Measurements from ENCODE around the gene LYZ. TPM values are rescaled to one million over a fixed set of nuclear protein-coding genes. Genes with fewer than 3 reads are reported as not detected.

LYZ gene
- total and polyA plus RNA-seq, 9 of the 15 experiments (the other 6 are each of a cell fraction or from before 2014, with no cell fraction given) = 27.2 to 96.3 (median 42.1) TPM

GRCh38 chr12:69359531-69360347 is 11.6 kb downstream of the LYZ start, which contains the start of gene YEATS4:
Gene YEATS4 (plus strand): TSS chr12:69359743. CDS start chr12:69359973, 230 bp downstream.
- TSS peak; percentile 92 for BruUV-seq (replicated peaks)
- H3K79me2 ChIP-seq (ENCODE audit: control insufficient read depth, insufficient read depth, low read length) = peaks cover 38% of the 10 kb centered on the region
- ChIA-PET POLR2A (interaction anchor here (0.6 to 1.4 kb wide), 5 partner anchors 10 to 284 kb away, joined by 3 to 4 read pairs (median 3); no protein-coding TSS in a partner anchor), CTCF (ENCODE audit: low intra/inter-chr PET ratio) (no interaction called here)
- H4K20me1 ChIP-seq (replicated peaks; ENCODE audit: control insufficient read depth, insufficient read depth, low read length) = no peaks in the 10 kb centered on the region
- H2AFZ ChIP-seq (ENCODE audit: low read depth, low read length) = peak within 1 kb of the TSS; percentile 94
- H3K9me1 ChIP-seq (ENCODE audit: control insufficient read depth, insufficient read depth, low read length) = no peaks in the 10 kb centered on the region
- peaks cover 11 to 14% of the 10 kb centered on the region in 2 experiments; a peak in 4 of 5 replicates for H3K4me1 ChIP-seq (replicated peaks in 1 of 2; ENCODE audit: control insufficient read depth in 2 of 2, insufficient read depth in 2 of 2, low read length in 2 of 2)
- FAIRE-seq (peak; percentile 89), DNase-seq (ENCODE audit: extremely low read depth in 1 of 4, low spot score in 3 of 4) (peak; percentile 86 to 95 (median 90)), ATAC-seq (peak; percentile 94)
- peak within 1 kb of the TSS; percentile 95 for H3K27ac ChIP-seq (ENCODE audit: extremely low read depth, low read depth, low read length)
- H3K36me3 ChIP-seq (ENCODE audit: control insufficient read depth, insufficient read depth, low read length) = peaks cover 24% of the 10 kb centered on the region; the same call in 2 of the 3 replicates
- under 1% methylated on average over 57 of the region's 70 CpGs for WGBS (ENCODE audit: insufficient coverage, low coverage, missing lambda C conversion rate)
- no peaks in the 10 kb centered on the region for H3K27me3 ChIP-seq (ENCODE audit: control insufficient read depth in 2 of 2, insufficient read depth in 2 of 2, low read length in 2 of 2)
- H3K9me3 ChIP-seq (replicated peaks; ENCODE audit: control insufficient read depth, insufficient read depth, low read depth, low read length) = no peaks in the 10 kb centered on the region
- H3K4me3 ChIP-seq = peak within 1 kb of the TSS; percentile 52
- in situ Hi-C loops (cut with MboI) = loop anchor here (10.0 kb wide), 1 partner anchor 215 kb away; no protein-coding TSS in a partner anchor
- intact Hi-C loops (cut with micrococcal nuclease) = loop anchor here (1.0 to 10.0 kb wide), 3 partner anchors 115 to 226 kb away; partner anchors contain the start of genes CCT2 and FRS2
- H3K9ac ChIP-seq (ENCODE audit: insufficient read depth in 1 of 2, low read depth in 2 of 2, low read length in 2 of 2) = peak within 1 kb of the TSS; percentile 96 to 99
- H3K4me2 ChIP-seq (ENCODE audit: insufficient read depth, low read length) = peak within 1 kb of the TSS; percentile 98
- 0 out of 2 replicates have a peak, but pooled peaks have one; percentile 39 for TF ChIP-seq MECOM (CRISPR knock-in tag; IDR thresholded peaks at IDR 0.05)
- no peak for TF ChIP-seq AFF1 (IDR thresholded peaks at IDR 0.05; ENCODE audit: low read depth in 1 of 2, partially characterized antibody in 2 of 2)
- TF ChIP-seq THRAP3 (IDR thresholded peaks at IDR 0.05; ENCODE audit: borderline replicate concordance) = no peak
- peak; percentile 71 for TF ChIP-seq ELF1 (tag; IDR thresholded peaks at IDR 0.05)
- no peak for TF ChIP-seq POLR3G (IDR thresholded peaks at IDR 0.05; ENCODE audit: extremely low read depth, insufficient read length, insufficient replicate concordance)
- TF ChIP-seq ZNF232 (CRISPR knock-in tag; IDR thresholded peaks at IDR 0.05) = no peak
- no peak for TF ChIP-seq SNRNP70 (optimal IDR thresholded peaks at IDR 0.05; ENCODE audit: low read depth, low read length)
- no peak for TF ChIP-seq CBFB (CRISPR knock-in tag; IDR thresholded peaks at IDR 0.05)
- TF ChIP-seq ZNF57 (CRISPR knock-in tag; IDR thresholded peaks at IDR 0.05) = no peak
- TF ChIP-seq PREB (CRISPR knock-in tag; IDR thresholded peaks at IDR 0.05) = peak; percentile 98; the same call in 1 of the 2 replicates
- TF ChIP-seq RBFOX2 (IDR thresholded peaks at IDR 0.05; ENCODE audit: low read depth, low read length) = peak; percentile 99
- TF ChIP-seq LEF1 (IDR thresholded peaks at IDR 0.05) = no peak
- no peak for TF ChIP-seq PRMT5 (CRISPR knock-in tag; IDR thresholded peaks at IDR 0.05)
- TF ChIP-seq RNF2 (IDR thresholded peaks at IDR 0.05) = peak; percentile 42; the same call in 1 of the 2 replicates
- TF ChIP-seq SNAPC5 (CRISPR knock-in tag; IDR thresholded peaks at IDR 0.05) = no peak
- TF ChIP-seq ZKSCAN1 (IDR thresholded peaks at IDR 0.05; ENCODE audit: low read depth, low read length) = 0 out of 2 replicates have a peak, but pooled peaks have one; percentile 36
- no peak for TF ChIP-seq NCOA1 (IDR thresholded peaks at IDR 0.05; ENCODE audit: low read depth)
